Testis (tissue), 3 donors: ENCODE measurements around the gene MARCHF11. TPM values are rescaled to one million over a fixed set of nuclear protein-coding genes. Genes with fewer than 3 reads are reported as not detected.

Source experiments
- DNase-seq: peaks from one replicate; pipeline ENCODE4 v3.0.0-alpha.2; 2019
- H3K27ac ChIP-seq, 2 donors: fragments of 200-600 bp; sonication (generic); one replicate each; pipeline ENCODE4 v1.5.1; 2019
- H3K27me3 ChIP-seq: fragments of 200-600 bp; sonication (generic); one replicate; pipeline ENCODE4 v1.5.1; 2019
- H3K36me3 ChIP-seq: fragments of 200-600 bp; sonication (generic); one replicate; pipeline ENCODE4 v1.5.1; 2017; ENCODE audit warnings: low read depth; ENCODE audit errors: missing control alignments
- H3K4me1 ChIP-seq: fragments of 200-600 bp; sonication (generic); one replicate; pipeline ENCODE4 v1.5.1; 2019
- H3K4me3 ChIP-seq, 2 donors: fragments of 200-600 bp; sonication (generic); one replicate each; pipeline ENCODE4 v1.5.1; 2017 to 2019
- H3K9me3 ChIP-seq: fragments of 200-600 bp; sonication (generic); one replicate; pipeline ENCODE4 v1.5.1; 2017
- POLR2A ChIP-seq: fragments of 450-650 bp; IDR thresholded peaks from one replicate; pipeline ENCODE4 v1.6.1; 2017; ENCODE audit warnings: antibody characterized with exemption, mild to moderate bottlenecking, moderate library complexity
- WGBS, 2 donors: methylation state at CpG; one replicate each; pipeline ENCODE4 v1.1.5; 2018; 5-methylcytosine and 5-hydroxymethylcytosine counted together
- intact Hi-C: fragments of 100-400 bp; cut with DNase I; formaldehyde crosslinking; loops from one replicate; pipeline ENCODE4 v1.15.1; 2023; ENCODE audit warnings: low total_unique reads
- polyA plus RNA-seq: library from polyadenylated mRNA; stranded (reverse); fragments of 350-450 nt; fragmentation: Illumina TruSeq; extraction: RNeasy Lipid Tissue Mini Kit (QIAGEN cat#74804); gene quantifications from one replicate; pipeline ENCODE4 v1.2.3, GENCODE V29; 2014; ENCODE audit warnings: low read depth, low replicate concordance; ENCODE audit not compliant: insufficient read depth
- total RNA-seq, 2 donors: library from RNA; depleted of rRNA; stranded (reverse); fragments of >200 nt; gene quantifications; one replicate each; pipeline ENCODE4 v1.2.3, GENCODE V29; 2016
- TF ChIP-seq, protein P1 (sequence below), 3 experiments: fragments of 450-650 bp in 2 of 3; fragments of 200-600 bp in 1 of 3; sonication (generic) in 1 of 3; IDR thresholded peaks; one replicate each; pipeline ENCODE4 v1.5.1; 2016 to 2019; ENCODE audit warnings: antibody characterized with exemption in 3 of 3, mild to moderate bottlenecking in 2 of 3, moderate library complexity in 1 of 3

MARCHF11 gene
- total and polyA plus RNA-seq, 3 donors from 2014 or later = 28.7 to 189 (median 40.7) TPM

- intact Hi-C loops = no loop called here
- Histone ChIP-seq H3K4me1 (peaks cover 3% of the 10 kb centered on the region), H3K9me3 (no peaks in the 10 kb centered on the region), H3K36me3 (no peaks in the 10 kb centered on the region), H3K4me3 (no peak overlapping the region), H3K27me3 (no peaks in the 10 kb centered on the region), H3K27ac (no peak overlapping the region)
- 84 to 91% methylated on average over 5 of the region's 5 CpGs for WGBS, 2 donors
- no peak for DNase-seq
- TF ChIP-seq, protein P1, sequence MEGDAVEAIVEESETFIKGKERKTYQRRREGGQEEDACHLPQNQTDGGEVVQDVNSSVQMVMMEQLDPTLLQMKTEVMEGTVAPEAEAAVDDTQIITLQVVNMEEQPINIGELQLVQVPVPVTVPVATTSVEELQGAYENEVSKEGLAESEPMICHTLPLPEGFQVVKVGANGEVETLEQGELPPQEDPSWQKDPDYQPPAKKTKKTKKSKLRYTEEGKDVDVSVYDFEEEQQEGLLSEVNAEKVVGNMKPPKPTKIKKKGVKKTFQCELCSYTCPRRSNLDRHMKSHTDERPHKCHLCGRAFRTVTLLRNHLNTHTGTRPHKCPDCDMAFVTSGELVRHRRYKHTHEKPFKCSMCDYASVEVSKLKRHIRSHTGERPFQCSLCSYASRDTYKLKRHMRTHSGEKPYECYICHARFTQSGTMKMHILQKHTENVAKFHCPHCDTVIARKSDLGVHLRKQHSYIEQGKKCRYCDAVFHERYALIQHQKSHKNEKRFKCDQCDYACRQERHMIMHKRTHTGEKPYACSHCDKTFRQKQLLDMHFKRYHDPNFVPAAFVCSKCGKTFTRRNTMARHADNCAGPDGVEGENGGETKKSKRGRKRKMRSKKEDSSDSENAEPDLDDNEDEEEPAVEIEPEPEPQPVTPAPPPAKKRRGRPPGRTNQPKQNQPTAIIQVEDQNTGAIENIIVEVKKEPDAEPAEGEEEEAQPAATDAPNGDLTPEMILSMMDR (IDR thresholded peaks at IDR 0.05) = no peak
- no peak for TF ChIP-seq POLR2A
These were observed 47.7 kb downstream of the MARCHF11 start for GRCh38 chr5:16131878-16132277.

GRCh38 chr5:16128944-16129343 is 50.6 kb downstream of the MARCHF11 start:
- peaks cover 3% of the 10 kb centered on the region for H3K4me1 ChIP-seq
- no peaks in the 10 kb centered on the region for H3K27me3 ChIP-seq
- H3K9me3 ChIP-seq = no peaks in the 10 kb centered on the region
- 86 to 87% methylated on average over 5 of the region's 5 CpGs for WGBS, 2 donors
- TF ChIP-seq POLR2A = no peak
- TF ChIP-seq, protein P1 (IDR thresholded peaks at IDR 0.05) = no peak
- no peak overlapping the region for H3K27ac ChIP-seq
- intact Hi-C loops = no loop called here
- no peaks in the 10 kb centered on the region for H3K36me3 ChIP-seq
- DNase-seq = no peak
- no peak overlapping the region for H3K4me3 ChIP-seq

- DNase-seq = no peak
- H3K4me1 ChIP-seq = peaks cover 3% of the 10 kb centered on the region
- no peak for TF ChIP-seq POLR2A
- TF ChIP-seq, protein P1 (IDR thresholded peaks at IDR 0.05) = no peak
- intact Hi-C loops = no loop called here
- 79 to 88% methylated on average over 4 of the region's 4 CpGs for WGBS, 2 donors
- no peak overlapping the region for H3K27ac ChIP-seq
- no peaks in the 10 kb centered on the region for H3K27me3 ChIP-seq
- no peaks in the 10 kb centered on the region for H3K9me3 ChIP-seq
- H3K4me3 ChIP-seq = no peak overlapping the region
- no peaks in the 10 kb centered on the region for H3K36me3 ChIP-seq
These were observed 51.6 kb downstream of the MARCHF11 start for GRCh38 chr5:16127865-16128544.

- intact Hi-C loops = no loop called here
- H3K27me3 ChIP-seq = no peaks in the 10 kb centered on the region
- 75 to 83% methylated on average over 3 of the region's 3 CpGs for WGBS, 2 donors
- H3K9me3 ChIP-seq = no peaks in the 10 kb centered on the region
- H3K36me3 ChIP-seq = no peaks in the 10 kb centered on the region
- H3K4me3 ChIP-seq = no peak overlapping the region
- TF ChIP-seq POLR2A = no peak
- TF ChIP-seq, protein P1 (IDR thresholded peaks at IDR 0.05) = no peak
- no peak overlapping the region for H3K27ac ChIP-seq
- DNase-seq = no peak
- no peaks in the 10 kb centered on the region for H3K4me1 ChIP-seq
These were observed 59.0 kb downstream of the MARCHF11 start for GRCh38 chr5:16120579-16120978.

GRCh38 chr5:16119790-16120189 is 59.8 kb downstream of the MARCHF11 start:
- DNase-seq = no peak
- H3K4me1 ChIP-seq = no peaks in the 10 kb centered on the region
- H3K27ac ChIP-seq = no peak overlapping the region
- no peaks in the 10 kb centered on the region for H3K36me3 ChIP-seq
- intact Hi-C loops = no loop called here
- TF ChIP-seq POLR2A = no peak
- TF ChIP-seq, protein P1 (IDR thresholded peaks at IDR 0.05) = no peak
- H3K9me3 ChIP-seq = no peaks in the 10 kb centered on the region
- H3K27me3 ChIP-seq = no peaks in the 10 kb centered on the region
- no peak overlapping the region for H3K4me3 ChIP-seq
- WGBS, 2 donors = 45 to 47% methylated on average over 4 of the region's 4 CpGs
